GM18519 (cell line): Measurements from ENCODE around the gene MS4A7.
"Not testable (repeated sequence)": the region's sequence is repeated elsewhere in the genome, so short reads cannot be mapped to it uniquely, and the experiment has no call there.

Source experiments
- ATAC-seq: cut with Tn5 transposase; IDR thresholded peaks from one replicate; pipeline ENCODE4 v1.9.1; 2021; ENCODE audit warnings: mild to moderate bottlenecking, moderate library complexity; ENCODE audit not compliant: unreplicated experiment, low FRiP score

MS4A7 gene, protein sequence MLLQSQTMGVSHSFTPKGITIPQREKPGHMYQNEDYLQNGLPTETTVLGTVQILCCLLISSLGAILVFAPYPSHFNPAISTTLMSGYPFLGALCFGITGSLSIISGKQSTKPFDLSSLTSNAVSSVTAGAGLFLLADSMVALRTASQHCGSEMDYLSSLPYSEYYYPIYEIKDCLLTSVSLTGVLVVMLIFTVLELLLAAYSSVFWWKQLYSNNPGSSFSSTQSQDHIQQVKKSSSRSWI

DNA sequence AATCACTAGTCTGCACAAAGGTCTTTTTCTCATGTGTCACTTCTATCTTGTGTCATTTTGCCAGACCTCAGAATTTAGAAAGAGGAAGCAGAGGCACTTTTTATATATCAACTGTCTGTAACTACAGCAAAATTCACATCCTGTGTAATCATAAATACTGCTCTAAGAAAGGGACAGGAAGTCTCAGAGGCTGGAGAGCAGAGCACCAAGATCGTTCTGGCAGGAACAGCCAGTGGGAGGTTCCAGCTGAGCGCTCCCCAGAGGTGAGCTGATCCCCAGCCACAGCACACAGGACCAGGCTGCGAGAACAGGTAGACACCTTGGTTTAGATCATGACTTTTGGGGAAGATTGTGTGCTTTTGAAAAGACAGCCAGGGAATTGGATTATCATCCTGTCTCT is at the start of gene MS4A7:
Gene MS4A7 (plus strand): TSS at position 179 of the 400 bp plus-strand sequence. CDS start 4,610 bp downstream, outside the sequence.
- ATAC-seq, result peak; percentile 91

DNA sequence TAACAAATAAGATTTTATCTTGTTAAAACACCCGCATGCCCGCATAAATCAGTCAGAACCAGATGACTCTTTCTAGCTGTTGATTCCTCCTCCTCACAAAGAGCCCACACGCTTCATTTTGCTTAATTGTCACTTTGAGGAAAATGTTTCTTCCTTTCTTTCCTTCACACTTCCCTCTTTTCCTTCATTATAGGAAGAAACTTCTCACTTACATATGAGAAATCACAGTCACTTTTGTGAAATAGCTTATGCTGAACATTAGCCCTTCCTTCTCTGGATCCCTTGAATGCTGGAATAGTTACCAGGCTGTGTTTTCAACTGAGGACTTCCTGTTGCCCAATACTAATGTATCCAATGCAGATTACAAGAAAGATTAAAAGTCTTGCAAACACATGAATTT is 45.5 kb upstream of the MS4A7 start:
- no peak for ATAC-seq

DNA sequence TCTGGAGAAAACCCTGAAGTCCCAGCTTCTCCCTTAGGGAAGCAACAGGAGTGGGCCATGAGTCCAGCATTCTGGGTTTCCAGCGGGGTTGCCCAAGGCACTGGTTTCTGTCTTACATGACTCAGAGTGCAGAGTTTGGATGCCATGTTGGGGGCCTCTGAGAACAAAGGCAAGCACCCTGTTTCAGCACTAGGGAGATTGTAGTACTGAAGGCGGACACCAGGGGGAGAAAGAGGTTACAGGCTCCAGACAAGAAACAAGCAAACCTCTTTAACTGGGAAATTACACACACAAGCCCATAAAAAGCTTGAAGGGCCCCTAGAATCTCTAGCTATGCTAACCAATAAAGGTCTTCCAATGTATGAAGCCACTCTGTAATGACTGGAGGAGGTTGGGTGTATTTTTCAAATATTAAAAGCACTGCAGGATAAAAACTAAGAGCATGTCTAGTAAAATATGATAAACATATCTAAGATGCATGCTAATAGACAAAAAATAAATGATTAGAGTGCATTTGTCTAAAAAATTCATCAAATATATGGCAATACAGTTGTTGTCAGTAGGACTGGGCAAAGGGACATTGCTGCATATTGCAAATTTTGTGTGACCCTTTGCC is 44.2 kb upstream of the MS4A7 start:
- ATAC-seq, result no peak

DNA sequence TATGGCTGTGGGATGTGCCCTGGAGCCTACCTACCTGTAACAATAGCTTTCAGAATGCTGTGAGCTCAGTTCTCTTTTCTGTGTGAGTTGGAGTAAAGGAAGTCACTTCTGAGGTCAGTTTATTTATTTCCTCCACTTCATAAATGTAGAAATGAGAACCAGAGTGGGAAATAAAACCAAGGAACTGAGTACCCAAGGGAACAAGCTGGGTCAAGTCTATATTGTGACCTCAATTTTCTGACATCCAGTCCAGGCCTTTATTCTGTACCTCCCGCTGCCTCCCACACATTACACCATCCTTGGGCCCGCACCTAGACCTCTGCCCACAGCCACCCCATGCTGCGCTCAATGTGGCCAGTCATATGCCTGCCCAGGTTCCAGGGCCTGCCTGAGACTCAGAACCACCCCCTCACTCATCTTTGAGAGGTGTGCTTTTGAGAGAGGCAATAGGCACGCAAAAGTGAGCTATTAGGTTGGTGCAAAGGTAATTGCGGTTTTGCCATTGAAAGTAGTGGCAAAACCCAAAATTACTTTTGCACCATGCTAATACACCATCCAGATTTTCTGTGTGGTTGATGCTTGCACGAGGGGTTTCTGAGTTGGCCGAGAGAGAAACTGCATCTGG is 41.5 kb upstream of the MS4A7 start:
- no peak for ATAC-seq

DNA sequence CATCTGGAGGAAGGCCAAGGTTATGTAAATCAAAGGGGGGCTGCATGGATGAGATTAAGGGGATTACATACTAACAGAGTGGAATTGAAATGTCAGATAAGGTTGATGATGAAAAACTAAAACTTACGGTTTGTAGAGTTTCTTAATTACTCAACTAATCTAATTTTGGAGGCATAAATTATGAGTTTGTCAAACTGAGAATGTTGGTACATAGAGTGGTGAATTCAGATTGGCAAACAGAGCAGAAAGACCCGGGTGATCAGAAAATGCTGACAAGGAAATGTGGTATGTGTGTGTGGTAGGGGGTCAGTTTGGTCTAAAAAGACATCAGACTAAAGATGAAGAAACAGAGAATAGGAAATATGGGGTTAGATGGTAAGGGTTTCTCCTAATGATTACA is 40.3 kb upstream of the MS4A7 start:
- ATAC-seq, result no peak

DNA sequence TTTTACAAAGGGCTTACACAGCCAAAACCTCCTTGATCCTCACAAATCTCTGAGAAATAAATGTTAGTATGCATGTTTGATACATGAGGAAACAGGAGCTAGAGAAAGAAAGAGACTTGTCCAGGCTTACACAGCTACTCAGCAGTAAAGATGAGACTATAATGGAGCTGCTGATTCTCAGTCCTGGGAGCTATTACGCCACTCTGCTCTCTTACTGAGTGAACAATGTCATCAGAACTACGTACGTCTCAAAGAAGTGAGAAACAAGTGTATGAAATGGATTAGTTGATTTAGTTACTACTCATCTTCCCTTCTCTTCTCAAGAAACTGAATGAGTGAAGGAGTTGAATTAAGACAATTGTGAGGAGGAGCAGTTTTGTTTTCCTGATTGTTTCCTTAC is 39.0 kb upstream of the MS4A7 start:
- ATAC-seq, result no peak

DNA sequence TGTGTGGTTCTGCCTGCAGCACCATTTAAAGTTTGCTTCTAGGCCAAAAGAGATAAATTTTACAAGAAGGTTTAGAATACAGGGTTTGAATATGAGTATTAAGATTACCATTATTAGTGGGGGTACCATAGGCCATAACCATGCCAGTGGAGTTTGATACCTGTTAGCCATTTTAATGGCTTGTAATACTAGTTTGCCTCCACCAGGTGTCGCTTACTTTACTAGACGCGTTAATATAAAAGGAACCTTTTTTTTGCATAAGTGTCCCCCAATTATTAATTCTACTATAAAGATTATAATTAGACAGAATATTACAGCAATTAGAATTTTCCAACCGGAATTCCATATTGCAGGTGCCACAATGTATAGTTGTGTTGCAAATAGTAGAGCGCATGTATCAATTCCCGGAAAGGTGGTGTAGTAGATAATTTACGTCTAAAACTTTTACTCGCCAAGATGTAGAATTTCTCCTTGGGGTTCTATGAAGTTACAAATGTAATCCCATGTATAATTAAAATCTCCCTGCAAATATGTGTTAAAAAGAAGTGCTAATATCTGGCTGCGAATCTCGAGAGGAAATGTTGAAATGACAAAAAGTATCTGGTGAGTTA is 35.1 kb upstream of the MS4A7 start:
- ATAC-seq, result no peak

DNA sequence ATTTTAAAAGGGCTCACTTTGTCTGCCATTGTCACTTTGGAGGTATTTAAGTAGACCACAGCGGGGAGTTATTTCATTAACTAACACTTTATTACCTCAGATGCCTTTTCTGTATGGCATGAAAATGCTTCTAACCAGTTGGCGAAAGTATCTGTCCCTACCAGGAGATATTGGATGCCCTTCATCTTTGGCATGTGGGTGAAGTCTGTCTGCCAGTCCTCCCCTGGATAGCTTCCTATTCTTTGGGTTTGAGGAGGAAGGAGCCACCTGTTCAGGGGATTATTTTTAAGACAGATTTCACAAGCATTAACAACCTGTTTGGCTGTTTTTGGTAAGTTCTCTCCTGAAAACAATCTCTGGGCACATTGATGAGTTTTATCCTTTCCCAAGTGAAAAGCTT is 34.2 kb upstream of the MS4A7 start:
- ATAC-seq, result no peak

DNA sequence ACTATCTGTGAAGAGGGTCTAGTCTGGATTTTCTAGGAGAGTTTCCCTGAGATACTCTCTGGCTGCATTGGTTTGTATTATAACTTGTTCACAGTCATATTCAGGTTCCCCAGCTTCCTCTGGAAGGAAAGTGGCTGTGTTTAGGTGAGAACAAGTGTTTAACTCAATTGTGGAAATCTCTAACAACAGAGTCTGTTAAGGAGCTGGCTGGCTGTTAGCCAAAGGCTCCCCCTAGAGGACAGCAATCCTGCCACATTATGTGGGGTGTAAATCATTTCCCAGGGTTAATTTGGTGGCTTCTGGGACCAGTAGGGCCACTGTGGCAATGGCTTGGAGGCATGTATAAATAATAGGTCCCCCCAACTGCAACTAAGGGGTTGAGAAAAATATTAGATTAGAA is 32.8 kb upstream of the MS4A7 start:
- ATAC-seq, result no peak

DNA sequence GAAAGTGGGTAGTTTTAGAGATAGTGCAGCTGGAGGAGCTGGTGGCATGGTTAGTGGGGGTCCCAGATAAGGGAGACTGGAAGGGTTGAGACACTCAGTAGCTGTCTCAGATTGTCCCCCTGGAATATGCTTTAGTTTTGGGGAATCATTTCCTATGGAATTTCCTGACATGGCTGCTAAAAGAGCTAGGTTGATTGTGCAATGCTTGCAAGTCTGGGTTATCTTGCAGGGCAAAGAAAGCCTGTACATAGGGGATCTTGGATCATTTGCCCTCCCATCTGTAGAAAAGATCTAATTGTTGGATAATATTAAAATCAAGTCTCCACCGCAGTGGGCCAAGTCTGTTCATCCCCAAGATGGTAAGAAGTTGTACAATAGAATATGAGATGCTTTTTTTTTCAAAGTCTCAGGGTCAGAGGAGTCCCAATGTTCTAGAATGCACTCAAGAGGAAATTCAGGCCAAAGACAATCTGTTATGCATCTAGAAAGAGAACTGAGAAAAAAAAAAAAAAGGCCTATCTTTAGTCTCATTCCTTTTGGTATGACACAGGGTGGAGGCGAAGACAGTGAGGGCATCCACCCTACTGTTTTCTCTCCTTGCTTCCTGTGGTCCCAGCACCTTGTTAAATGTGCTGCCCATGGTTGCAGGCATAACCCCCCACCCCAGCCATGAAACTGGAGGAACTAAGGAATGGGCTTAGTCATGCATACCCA is 31.1 kb upstream of the MS4A7 start:
- ATAC-seq, result peak; percentile 45

DNA sequence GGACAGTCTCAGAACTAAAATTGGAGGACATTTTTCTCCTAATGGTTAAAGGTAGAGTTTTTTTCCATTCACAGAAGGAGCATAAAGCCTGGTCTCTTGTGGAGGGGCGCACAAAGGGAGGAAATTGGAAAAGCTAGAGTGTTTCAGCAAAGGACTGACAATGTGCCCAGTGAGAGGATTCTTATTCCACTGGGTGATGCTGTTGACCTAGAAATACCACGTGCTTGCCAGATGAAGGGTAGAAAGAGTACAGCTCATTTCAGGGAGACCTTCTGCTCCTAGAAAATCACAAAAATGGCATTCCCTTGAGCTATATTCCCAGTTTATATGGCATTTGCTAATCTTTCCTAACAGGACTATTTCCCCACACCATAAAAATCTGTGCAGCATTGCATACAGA is 30.2 kb upstream of the MS4A7 start:
- no peak for ATAC-seq

DNA sequence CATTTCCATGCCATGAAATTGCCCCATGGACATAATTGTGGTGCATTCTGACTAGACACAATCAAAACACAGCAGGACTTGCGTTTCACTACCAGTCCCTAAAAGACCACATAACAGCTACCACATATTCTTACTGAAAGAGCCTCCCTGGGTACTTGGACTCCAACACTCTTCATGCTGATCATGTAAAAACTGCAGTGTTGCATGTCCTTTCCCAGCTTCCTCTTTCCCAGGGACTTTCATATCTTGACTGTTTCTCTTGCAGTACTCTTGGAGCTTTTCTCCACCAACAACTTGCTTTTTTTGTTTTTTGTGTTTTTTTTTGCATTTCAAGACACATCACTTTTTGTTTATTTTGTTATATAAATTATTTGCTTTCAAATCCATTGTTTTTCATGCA is 28.3 kb upstream of the MS4A7 start:
- ATAC-seq, result no peak

DNA sequence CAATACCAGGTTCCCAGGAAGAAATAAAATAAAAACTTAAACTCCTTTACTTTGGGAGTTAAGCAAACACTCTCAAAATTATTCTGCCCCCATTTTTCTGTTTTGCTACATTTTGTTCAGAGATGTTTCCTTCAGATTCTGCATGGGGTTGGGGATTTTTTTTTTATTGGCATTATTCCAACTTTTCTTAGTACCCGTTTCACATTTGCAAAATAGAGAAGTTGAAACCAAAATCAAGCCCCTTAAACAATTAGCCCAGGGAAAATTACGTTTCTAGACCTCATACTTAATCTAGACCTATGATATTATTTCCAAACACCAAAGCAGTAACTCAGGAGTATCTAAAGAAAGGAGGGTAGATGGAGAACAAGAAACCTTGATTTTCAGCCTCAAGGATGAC is 20.6 kb upstream of the MS4A7 start:
- ATAC-seq, result no peak

DNA sequence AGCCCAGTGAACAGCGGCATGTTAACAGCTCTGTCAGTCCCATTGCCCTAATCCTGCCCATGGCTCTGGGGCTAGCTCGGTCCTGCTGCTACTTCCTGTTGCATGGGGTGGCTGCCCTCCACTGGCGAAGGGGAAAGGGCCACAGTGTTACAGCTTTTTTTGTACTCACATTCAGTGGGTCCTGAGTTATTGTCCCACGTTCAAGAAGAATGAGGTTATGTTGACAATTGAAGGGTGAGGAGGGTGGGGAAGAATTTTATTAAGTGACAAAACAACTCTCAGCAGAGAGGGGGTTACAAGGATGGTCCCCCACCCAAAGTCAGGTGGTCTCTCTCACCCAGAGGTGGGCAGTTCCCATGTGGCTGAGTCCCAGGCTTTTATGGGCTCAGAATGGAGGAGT is 17.7 kb upstream of the MS4A7 start:
- ATAC-seq, result no peak

DNA sequence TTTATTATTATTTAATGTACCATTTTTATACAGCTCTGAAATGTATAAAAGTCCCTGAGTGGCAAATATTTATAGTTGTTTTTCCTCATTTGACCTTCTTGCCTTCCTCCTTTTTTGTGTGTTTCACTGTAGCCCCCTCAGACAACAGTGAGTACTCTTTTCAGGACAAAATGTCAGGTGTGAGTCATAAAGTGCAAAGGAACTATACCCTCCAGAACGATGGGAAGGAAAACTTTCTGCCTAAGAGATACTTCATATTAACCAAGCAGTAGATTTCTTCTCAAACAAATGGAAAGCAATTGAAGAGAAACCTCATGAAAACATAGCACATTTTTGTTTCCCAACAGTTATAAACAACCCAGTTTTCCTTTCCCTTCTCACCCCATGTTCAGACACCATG is 16.1 kb upstream of the MS4A7 start:
- no peak for ATAC-seq

DNA sequence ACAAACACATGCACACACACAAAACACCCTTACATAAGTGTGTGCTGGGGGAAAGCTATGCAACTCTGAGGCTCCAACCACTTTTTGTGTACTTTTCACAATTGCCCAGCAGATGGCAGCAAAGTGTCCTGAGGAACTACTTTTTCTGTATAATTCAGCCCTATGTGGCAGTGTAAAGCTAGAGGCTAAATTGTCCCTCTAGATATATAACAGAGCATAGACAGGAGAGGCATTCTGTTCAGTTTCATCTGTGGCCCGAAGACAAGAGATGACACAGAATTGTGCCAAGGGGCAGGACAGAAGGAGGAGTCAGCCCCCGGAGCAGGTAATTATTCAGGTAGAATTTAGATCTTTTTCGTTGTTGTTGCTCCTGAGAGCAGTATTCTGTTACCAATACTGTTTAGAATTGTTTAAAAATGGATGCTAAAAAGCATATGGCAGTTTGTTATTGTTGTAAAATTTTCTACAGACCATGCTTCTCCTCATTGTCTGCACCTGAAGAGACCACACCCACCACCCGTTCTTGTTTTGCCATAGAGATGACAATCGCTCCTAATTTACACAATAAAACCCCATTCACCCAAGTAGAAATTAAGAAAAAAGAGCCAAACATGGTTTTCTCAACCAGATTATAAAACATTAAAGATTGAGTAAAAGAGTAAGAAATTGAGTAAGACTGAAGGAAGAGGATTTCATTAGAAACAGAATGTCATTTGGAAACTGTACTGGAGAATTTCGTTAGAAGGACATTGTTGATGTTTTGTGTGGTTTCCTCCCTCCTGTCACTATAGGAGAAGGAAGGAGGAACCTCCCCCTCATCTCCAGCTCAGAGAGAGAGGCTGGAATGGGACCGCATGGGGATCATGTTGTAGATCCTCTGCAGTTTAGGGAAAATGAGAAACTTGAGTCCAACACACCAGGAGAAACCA is 14.5 kb upstream of the MS4A7 start:
- ATAC-seq, result peak; percentile 63

DNA sequence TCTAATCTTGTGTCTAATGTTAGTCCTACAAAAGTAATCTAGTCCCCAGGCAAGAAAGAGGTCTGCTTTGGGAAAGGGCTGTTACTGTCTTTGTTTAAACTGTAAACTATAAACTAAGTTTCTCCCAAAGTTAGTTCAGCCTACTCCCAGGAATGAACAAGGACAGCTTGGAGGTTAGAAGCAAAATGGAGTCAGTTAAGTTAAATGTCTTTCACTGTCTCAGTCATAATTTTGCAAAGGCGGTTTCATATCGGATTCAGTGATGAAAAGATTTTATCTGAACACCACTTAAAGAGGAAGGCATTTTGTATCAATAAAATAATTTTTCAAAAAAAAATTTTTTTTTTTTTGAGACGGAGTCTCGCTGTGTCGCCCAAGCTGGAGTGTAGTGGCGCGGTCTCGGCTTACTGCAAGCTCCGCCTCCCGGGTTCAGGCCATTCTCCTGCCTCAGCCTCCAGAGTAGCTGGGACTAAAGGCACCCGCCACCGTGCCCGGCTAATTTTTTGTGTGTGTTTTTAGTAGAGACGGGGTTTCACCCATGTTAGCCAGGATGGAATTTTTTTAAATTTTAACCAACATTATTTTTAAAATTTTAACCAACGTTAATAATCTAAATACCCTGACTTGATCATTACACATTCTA is 11.9 kb upstream of the MS4A7 start:
- not testable (repeated sequence) for ATAC-seq

DNA sequence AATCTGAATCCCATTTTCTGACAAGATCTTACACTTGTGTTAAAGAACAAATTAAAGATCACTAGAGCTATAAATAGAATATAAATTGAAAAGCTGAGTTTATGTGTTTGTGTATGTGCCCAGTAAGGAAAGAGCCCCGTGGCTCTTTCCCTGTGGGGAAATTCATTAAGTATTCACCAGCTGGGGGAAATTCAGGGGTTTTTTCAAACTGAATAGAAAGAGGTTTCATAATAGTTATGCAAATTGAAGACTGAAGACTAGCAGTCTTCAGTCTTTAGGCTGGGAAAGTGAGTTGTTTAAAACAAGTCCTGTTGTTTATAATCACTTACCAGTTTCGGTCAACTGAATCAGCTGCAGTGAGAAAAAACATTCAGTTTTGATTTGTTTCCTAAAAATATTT is 11.3 kb upstream of the MS4A7 start:
- peak; percentile 68 for ATAC-seq

DNA sequence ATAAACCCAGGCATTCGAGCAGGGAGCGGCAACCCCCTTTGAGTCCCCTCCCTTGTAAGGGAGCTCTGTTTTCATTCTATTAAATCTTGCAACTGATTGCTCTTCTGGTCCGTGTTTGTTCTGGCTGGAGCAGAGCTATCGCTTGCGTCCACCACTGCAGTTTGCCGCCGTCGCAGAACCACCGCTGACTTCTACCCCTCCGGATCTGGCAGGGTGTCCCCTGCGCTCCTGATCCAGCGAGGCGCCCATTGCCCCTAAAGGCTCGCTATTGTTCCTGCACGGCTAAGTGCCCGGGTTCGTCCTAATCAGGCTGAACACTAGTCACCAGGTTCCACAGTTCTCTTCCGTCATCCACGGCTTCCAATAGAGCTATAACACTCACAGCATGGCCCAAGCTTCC is 10.4 kb upstream of the MS4A7 start:
- no peak for ATAC-seq
